ENCODE data around the gene MAGI2.

Gene MAGI2

GRCh38 chr7:78307892-78308291, 1145.6 kb downstream of the MAGI2 start:
- Histone ChIP-seq H4K20me1 (ENCODE audit: control insufficient read depth, insufficient read depth, low read depth, low read length) (no peaks in the 10 kb centered on the region), H3K9me2 (replicated peaks; ENCODE audit: control insufficient read depth, low read length) (no peaks in the 10 kb centered on the region), H3K27ac (ENCODE audit: low read depth, low read length) (no peak overlapping the region), H3K36me3 (ENCODE audit: control insufficient read depth, low read length) (no peaks in the 10 kb centered on the region), H3F3A (ENCODE audit: control insufficient read depth, insufficient read depth) (no peaks in the 10 kb centered on the region), H3K9me3 (ENCODE audit: control insufficient read depth, insufficient read depth, low read length) (no peaks in the 10 kb centered on the region), H3K4me1 (ENCODE audit: control insufficient read depth, low read length) (no peaks in the 10 kb centered on the region), H3K27me3 (ENCODE audit: control insufficient read depth, low read length) (no peaks in the 10 kb centered on the region), H3K4me3 (ENCODE audit: low read length) (no peak overlapping the region), H3K79me2 (ENCODE audit: control insufficient read depth, low read length) (no peaks in the 10 kb centered on the region), H3K4me2 (ENCODE audit: low read length) (no peak overlapping the region)
- TF ChIP-seq EZH2phosphoT487 (IDR thresholded peaks at IDR 0.05; ENCODE audit: borderline replicate concordance, low read length), result no peak
- TF ChIP-seq CTCF (IDR thresholded peaks at IDR 0.05; ENCODE audit: low read depth, low read length, poor library complexity, severe bottlenecking), result no peak

- Histone ChIP-seq H3K4me3 (ENCODE audit: low read length) (no peak overlapping the region), H3K4me1 (ENCODE audit: control insufficient read depth, low read length) (no peaks in the 10 kb centered on the region), H4K20me1 (ENCODE audit: control insufficient read depth, insufficient read depth, low read depth, low read length) (no peaks in the 10 kb centered on the region), H3K4me2 (ENCODE audit: low read length) (no peak overlapping the region), H3K36me3 (ENCODE audit: control insufficient read depth, low read length) (no peaks in the 10 kb centered on the region), H3K27ac (ENCODE audit: low read depth, low read length) (no peak overlapping the region), H3K9me3 (ENCODE audit: control insufficient read depth, insufficient read depth, low read length) (no peaks in the 10 kb centered on the region), H3F3A (ENCODE audit: control insufficient read depth, insufficient read depth) (no peaks in the 10 kb centered on the region), H3K9me2 (replicated peaks; ENCODE audit: control insufficient read depth, low read length) (no peaks in the 10 kb centered on the region), H3K27me3 (ENCODE audit: control insufficient read depth, low read length) (no peaks in the 10 kb centered on the region), H3K79me2 (ENCODE audit: control insufficient read depth, low read length) (no peaks in the 10 kb centered on the region)
- no peak for TF ChIP-seq CTCF (IDR thresholded peaks at IDR 0.05; ENCODE audit: low read depth, low read length, poor library complexity, severe bottlenecking)
- no peak for TF ChIP-seq EZH2phosphoT487 (IDR thresholded peaks at IDR 0.05; ENCODE audit: borderline replicate concordance, low read length)
These were observed 1146.8 kb downstream of the MAGI2 start for GRCh38 chr7:78306634-78307033.

GRCh38 chr7:78301407-78301806, 1152.1 kb downstream of the MAGI2 start:
- H3K4me2 ChIP-seq (ENCODE audit: low read length), result no peak overlapping the region
- H3K9me2 ChIP-seq (replicated peaks; ENCODE audit: control insufficient read depth, low read length), result 0 out of 2 replicates have a peak, but pooled peaks cover under 1% of the 10 kb centered on the region
- no peak overlapping the region for H3K4me3 ChIP-seq (ENCODE audit: low read length)
- no peaks in the 10 kb centered on the region for H3K27me3 ChIP-seq (ENCODE audit: control insufficient read depth, low read length)
- H3K4me1 ChIP-seq (ENCODE audit: control insufficient read depth, low read length), result no peaks in the 10 kb centered on the region
- no peaks in the 10 kb centered on the region for H3K36me3 ChIP-seq (ENCODE audit: control insufficient read depth, low read length)
- H3K79me2 ChIP-seq (ENCODE audit: control insufficient read depth, low read length), result no peaks in the 10 kb centered on the region
- H4K20me1 ChIP-seq (ENCODE audit: control insufficient read depth, insufficient read depth, low read depth, low read length), result no peaks in the 10 kb centered on the region
- no peak overlapping the region for H3K27ac ChIP-seq (ENCODE audit: low read depth, low read length)
- no peaks in the 10 kb centered on the region for H3K9me3 ChIP-seq (ENCODE audit: control insufficient read depth, insufficient read depth, low read length)
- no peaks in the 10 kb centered on the region for H3F3A ChIP-seq (ENCODE audit: control insufficient read depth, insufficient read depth)
- TF ChIP-seq CTCF (IDR thresholded peaks at IDR 0.05; ENCODE audit: low read depth, low read length, poor library complexity, severe bottlenecking) (no peak), EZH2phosphoT487 (IDR thresholded peaks at IDR 0.05; ENCODE audit: borderline replicate concordance, low read length) (no peak)

GRCh38 chr7:78299088-78299487, 1154.4 kb downstream of the MAGI2 start:
- H3K79me2 ChIP-seq (ENCODE audit: control insufficient read depth, low read length), result no peaks in the 10 kb centered on the region
- no peak overlapping the region for H3K4me3 ChIP-seq (ENCODE audit: low read length)
- H3K36me3 ChIP-seq (ENCODE audit: control insufficient read depth, low read length), result no peaks in the 10 kb centered on the region
- H3K9me2 ChIP-seq (replicated peaks; ENCODE audit: control insufficient read depth, low read length), result 0 out of 2 replicates have a peak, but pooled peaks cover 3% of the 10 kb centered on the region
- no peaks in the 10 kb centered on the region for H3K4me1 ChIP-seq (ENCODE audit: control insufficient read depth, low read length)
- no peaks in the 10 kb centered on the region for H3K27me3 ChIP-seq (ENCODE audit: control insufficient read depth, low read length)
- no peak overlapping the region for H3K27ac ChIP-seq (ENCODE audit: low read depth, low read length)
- no peaks in the 10 kb centered on the region for H3F3A ChIP-seq (ENCODE audit: control insufficient read depth, insufficient read depth)
- H3K4me2 ChIP-seq (ENCODE audit: low read length), result no peak overlapping the region
- TF ChIP-seq CTCF (IDR thresholded peaks at IDR 0.05; ENCODE audit: low read depth, low read length, poor library complexity, severe bottlenecking), result no peak
- TF ChIP-seq EZH2phosphoT487 (IDR thresholded peaks at IDR 0.05; ENCODE audit: borderline replicate concordance, low read length), result no peak
- no peaks in the 10 kb centered on the region for H3K9me3 ChIP-seq (ENCODE audit: control insufficient read depth, insufficient read depth, low read length)
- H4K20me1 ChIP-seq (ENCODE audit: control insufficient read depth, insufficient read depth, low read depth, low read length), result no peaks in the 10 kb centered on the region
